Esophagus muscularis mucosa (tissue), 4 donors: ENCODE data around the gene ADGRB3. TPM values are rescaled to one million over a fixed set of nuclear protein-coding genes. Genes with fewer than 3 reads are reported as not detected.

Experiments used
- DNase-seq: peaks from one replicate; pipeline ENCODE4 v3.0.0-alpha.2; 2017; ENCODE audit errors: extremely low spot score
- H3K27ac ChIP-seq, 4 donors: fragments of 200-600 bp; sonication (generic); replicated peaks in 1 of 4; 1 replicate in 3 of 4; 2 replicates in 1 of 4; pipeline ENCODE4 v1.5.1; 2016 to 2019; ENCODE audit warnings: mild to moderate bottlenecking in 1 of 4
- H3K27me3 ChIP-seq, 4 donors: fragments of 200-600 bp; sonication (generic); one replicate each; pipeline versions ENCODE4 v1.5.1 to v1.6.0; 2016 to 2019
- H3K36me3 ChIP-seq, 4 donors: fragments of 200-600 bp; sonication (generic); one replicate each; pipeline ENCODE4 v1.5.1; 2016 to 2019
- H3K4me1 ChIP-seq, 4 donors: fragments of 200-600 bp; sonication (generic); one replicate each; pipeline ENCODE4 v1.5.1; 2016 to 2019
- H3K4me3 ChIP-seq, 4 donors: fragments of 200-600 bp; sonication (generic); 1 replicate in 2 of 4; 2 replicates in 2 of 4; pipeline ENCODE4 v1.5.1; 2016 to 2019; ENCODE audit warnings: mild to moderate bottlenecking in 4 of 4, moderate library complexity in 1 of 4
- H3K9me3 ChIP-seq, 4 donors: fragments of 200-600 bp; sonication (generic); 1 replicate in 3 of 4; 2 replicates in 1 of 4; pipeline ENCODE4 v1.5.1; 2016 to 2019
- EP300 ChIP-seq: sonication (generic); formaldehyde crosslinking; IDR thresholded peaks from one replicate; pipeline ENCODE4 v1.6.1; 2017; ENCODE audit warnings: antibody characterized with exemption
- POLR2A ChIP-seq: fragments of 450-650 bp; IDR thresholded peaks from one replicate; pipeline ENCODE4 v1.6.1; 2017; ENCODE audit warnings: antibody characterized with exemption, moderate library complexity, mild to moderate bottlenecking, low read depth
- POLR2AphosphoS5 ChIP-seq, 2 donors: sonication (generic); formaldehyde crosslinking; IDR thresholded peaks; one replicate each; pipeline ENCODE4 v1.6.1; 2017; ENCODE audit warnings: antibody characterized with exemption in 2 of 2
- WGBS: methylation state at CpG from one replicate; pipeline ENCODE4 v1.1.5; 2018; 5-methylcytosine and 5-hydroxymethylcytosine counted together
- intact Hi-C: fragments of 100-400 bp; cut with DNase I; formaldehyde crosslinking; loops from one replicate; pipeline ENCODE4 v1.15.1; 2023
- total RNA-seq, 4 donors: library from RNA; depleted of rRNA; stranded (reverse); fragments of >200 nt; gene quantifications; one replicate each; pipeline versions ENCODE4 v1.1.0 to v1.2.1, GENCODE V29; 2016
- TF ChIP-seq, protein P1 (sequence below), 3 experiments: fragments of 200-600 bp in 2 of 3; fragments of 450-650 bp in 1 of 3; sonication (generic) in 2 of 3; IDR thresholded peaks; one replicate each; pipeline ENCODE4 v1.5.1; 2017 to 2019; ENCODE audit warnings: antibody characterized with exemption in 3 of 3, mild to moderate bottlenecking in 2 of 3, moderate library complexity in 1 of 3

The ADGRB3 gene
- total RNA-seq, 4 donors from 2014 or later: 4.9 to 6.3 (median 5.8) TPM

DNA sequence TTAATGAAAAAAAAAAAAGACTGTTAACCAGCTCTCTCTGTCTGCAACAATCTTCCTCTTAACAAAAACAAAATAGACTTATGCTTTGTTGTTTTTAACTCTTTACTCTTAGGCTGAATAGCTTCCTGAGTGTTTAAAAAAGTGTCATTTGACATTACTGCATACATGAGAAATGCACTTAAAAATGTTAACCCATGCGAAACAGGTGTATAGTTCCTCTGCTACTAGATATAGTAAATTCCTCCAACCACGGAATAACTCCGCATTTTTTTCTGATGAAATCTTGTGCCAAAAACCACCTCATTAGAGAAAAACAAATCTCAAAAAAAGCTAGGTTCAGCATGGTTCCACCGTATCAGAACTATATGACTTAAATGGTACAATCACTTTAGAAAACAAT, 426.0 kb downstream of the ADGRB3 start:
- intact Hi-C loops: no loop called here
- Histone ChIP-seq H3K36me3 (no peaks in the 10 kb centered on the region), H3K9me3 (no peaks in the 10 kb centered on the region), H3K27ac (no peak overlapping the region), H3K27me3 (no peaks in the 10 kb centered on the region), H3K4me1 (no peaks in the 10 kb centered on the region), H3K4me3 (no peak overlapping the region)
- TF ChIP-seq, protein P1, sequence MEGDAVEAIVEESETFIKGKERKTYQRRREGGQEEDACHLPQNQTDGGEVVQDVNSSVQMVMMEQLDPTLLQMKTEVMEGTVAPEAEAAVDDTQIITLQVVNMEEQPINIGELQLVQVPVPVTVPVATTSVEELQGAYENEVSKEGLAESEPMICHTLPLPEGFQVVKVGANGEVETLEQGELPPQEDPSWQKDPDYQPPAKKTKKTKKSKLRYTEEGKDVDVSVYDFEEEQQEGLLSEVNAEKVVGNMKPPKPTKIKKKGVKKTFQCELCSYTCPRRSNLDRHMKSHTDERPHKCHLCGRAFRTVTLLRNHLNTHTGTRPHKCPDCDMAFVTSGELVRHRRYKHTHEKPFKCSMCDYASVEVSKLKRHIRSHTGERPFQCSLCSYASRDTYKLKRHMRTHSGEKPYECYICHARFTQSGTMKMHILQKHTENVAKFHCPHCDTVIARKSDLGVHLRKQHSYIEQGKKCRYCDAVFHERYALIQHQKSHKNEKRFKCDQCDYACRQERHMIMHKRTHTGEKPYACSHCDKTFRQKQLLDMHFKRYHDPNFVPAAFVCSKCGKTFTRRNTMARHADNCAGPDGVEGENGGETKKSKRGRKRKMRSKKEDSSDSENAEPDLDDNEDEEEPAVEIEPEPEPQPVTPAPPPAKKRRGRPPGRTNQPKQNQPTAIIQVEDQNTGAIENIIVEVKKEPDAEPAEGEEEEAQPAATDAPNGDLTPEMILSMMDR (IDR thresholded peaks at IDR 0.05): no peak
- TF ChIP-seq POLR2AphosphoS5 (IDR thresholded peaks at IDR 0.05) (no peak), EP300 (no peak), POLR2A (no peak)
- 80% methylated on average over 4 of the region's 4 CpGs for WGBS
- no peak for DNase-seq

DNA sequence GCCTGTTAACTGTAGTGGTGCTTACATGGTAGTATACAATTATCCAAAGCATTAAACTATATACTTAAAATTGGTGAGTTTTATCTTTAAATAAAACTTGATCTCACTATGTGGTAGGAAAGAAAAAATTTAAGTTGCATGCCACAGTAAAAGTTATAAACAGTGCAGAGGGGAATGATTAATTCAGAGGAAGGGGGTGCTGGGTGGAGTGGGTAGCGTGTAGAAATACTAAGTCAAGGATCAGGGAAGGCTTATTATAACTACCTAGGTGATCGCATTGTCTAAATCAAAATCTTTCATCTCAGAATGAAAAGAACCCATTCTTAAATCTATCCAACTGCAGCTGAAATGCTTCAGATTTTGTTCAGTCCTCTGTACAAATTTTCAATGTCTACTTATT, 428.3 kb downstream of the ADGRB3 start:
- no peak overlapping the region for H3K4me3 ChIP-seq
- intact Hi-C loops: no loop called here
- H3K27ac ChIP-seq: no peak overlapping the region
- WGBS: 92% methylated on average over 2 of the region's 2 CpGs
- no peaks in the 10 kb centered on the region for H3K36me3 ChIP-seq
- TF ChIP-seq EP300: no peak
- no peak for TF ChIP-seq POLR2AphosphoS5 (IDR thresholded peaks at IDR 0.05)
- TF ChIP-seq POLR2A: no peak
- TF ChIP-seq, protein P1 (IDR thresholded peaks at IDR 0.05): no peak
- no peaks in the 10 kb centered on the region for H3K27me3 ChIP-seq
- H3K4me1 ChIP-seq: no peaks in the 10 kb centered on the region
- H3K9me3 ChIP-seq: no peaks in the 10 kb centered on the region
- DNase-seq: no peak

DNA sequence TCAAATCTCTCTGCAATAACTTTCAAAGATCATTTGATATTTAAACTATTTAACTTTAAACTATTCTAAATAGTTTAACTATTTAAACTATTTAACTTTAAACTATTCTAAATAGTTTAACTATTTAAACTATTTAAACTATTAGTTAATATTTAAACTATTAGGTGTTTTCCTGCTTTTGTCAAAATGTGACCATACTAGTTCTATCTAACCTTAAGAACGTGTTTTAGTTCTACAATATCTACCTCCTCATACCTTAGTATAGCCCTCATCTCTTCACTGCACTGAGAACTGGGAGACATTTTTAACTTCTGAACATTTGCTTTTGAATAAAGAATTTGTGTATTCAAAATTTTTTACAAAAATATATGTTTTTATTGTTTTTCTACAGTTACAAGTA, 429.1 kb downstream of the ADGRB3 start:
- WGBS: 71% methylated on average over 1 of the region's 1 CpG
- no peaks in the 10 kb centered on the region for H3K27me3 ChIP-seq
- TF ChIP-seq POLR2A: no peak
- no peak for TF ChIP-seq EP300
- no peak for TF ChIP-seq POLR2AphosphoS5 (IDR thresholded peaks at IDR 0.05)
- TF ChIP-seq, protein P1 (IDR thresholded peaks at IDR 0.05): no peak
- H3K36me3 ChIP-seq: no peaks in the 10 kb centered on the region
- H3K4me1 ChIP-seq: no peaks in the 10 kb centered on the region
- intact Hi-C loops: no loop called here
- no peak overlapping the region for H3K4me3 ChIP-seq
- no peaks in the 10 kb centered on the region for H3K9me3 ChIP-seq
- DNase-seq: no peak
- H3K27ac ChIP-seq: no peak overlapping the region

DNA sequence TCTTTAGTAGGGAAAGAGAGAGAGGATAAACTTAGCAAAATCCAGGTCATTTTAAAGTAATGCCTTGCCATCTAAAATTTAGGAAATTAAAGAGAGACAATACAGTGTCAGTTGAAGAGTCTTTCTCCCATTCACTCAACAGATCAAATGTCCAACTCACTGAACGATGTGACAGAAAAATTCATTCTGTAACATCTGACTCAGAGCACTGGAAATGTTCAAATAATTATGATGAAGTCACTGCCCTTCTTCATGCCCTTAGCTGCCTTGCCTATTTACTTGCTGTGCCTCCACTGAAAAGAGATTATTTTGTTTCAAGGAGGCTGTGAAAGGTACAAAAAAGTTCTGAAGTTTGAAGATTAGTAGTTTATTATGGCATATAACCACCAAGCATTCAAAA, 434.8 kb downstream of the ADGRB3 start:
- Histone ChIP-seq H3K4me1 (no peaks in the 10 kb centered on the region), H3K36me3 (no peaks in the 10 kb centered on the region), H3K27ac (no peak overlapping the region), H3K9me3 (no peaks in the 10 kb centered on the region), H3K4me3 (no peak overlapping the region), H3K27me3 (no peaks in the 10 kb centered on the region)
- intact Hi-C loops: no loop called here
- DNase-seq: no peak
- WGBS: 70% methylated on average over 1 of the region's 1 CpG
- TF ChIP-seq EP300: no peak
- TF ChIP-seq POLR2AphosphoS5 (IDR thresholded peaks at IDR 0.05): no peak
- no peak for TF ChIP-seq POLR2A
- TF ChIP-seq, protein P1 (IDR thresholded peaks at IDR 0.05): no peak

DNA sequence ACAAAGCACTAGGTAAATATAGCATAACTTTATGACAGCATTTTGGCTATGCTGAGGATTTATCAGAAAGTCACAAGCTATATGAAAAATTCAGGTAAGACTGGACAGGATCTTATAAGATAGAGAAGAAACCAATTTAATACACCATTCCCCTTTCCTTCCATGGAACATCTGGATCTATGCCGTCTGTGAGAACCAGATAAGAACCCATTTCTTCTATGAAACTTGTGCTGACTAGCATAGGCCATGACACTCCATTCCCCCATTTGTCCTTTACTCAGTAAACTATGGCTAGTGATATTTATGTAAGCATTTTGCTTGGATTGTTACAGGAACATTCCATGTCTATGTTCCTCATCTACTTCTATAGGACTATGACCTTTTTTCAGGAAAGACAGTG, 437.7 kb downstream of the ADGRB3 start:
- no peak for DNase-seq
- Histone ChIP-seq H3K27me3 (no peaks in the 10 kb centered on the region), H3K4me3 (no peak overlapping the region), H3K36me3 (no peaks in the 10 kb centered on the region), H3K9me3 (no peaks in the 10 kb centered on the region), H3K4me1 (no peaks in the 10 kb centered on the region), H3K27ac (no peak overlapping the region)
- WGBS: 92% methylated on average over 1 of the region's 1 CpG
- no peak for TF ChIP-seq POLR2A
- TF ChIP-seq, protein P1 (IDR thresholded peaks at IDR 0.05): no peak
- no peak for TF ChIP-seq EP300
- no peak for TF ChIP-seq POLR2AphosphoS5 (IDR thresholded peaks at IDR 0.05)
- intact Hi-C loops: no loop called here
